Measurements from ENCODE around the gene TMC5. TPM values are rescaled to one million over a fixed set of nuclear protein-coding genes. Genes with fewer than 3 reads are reported as not detected.

The TMC5 gene
- total RNA-seq, 1 experiment from 2014 or later: 15.7 TPM

DNA sequence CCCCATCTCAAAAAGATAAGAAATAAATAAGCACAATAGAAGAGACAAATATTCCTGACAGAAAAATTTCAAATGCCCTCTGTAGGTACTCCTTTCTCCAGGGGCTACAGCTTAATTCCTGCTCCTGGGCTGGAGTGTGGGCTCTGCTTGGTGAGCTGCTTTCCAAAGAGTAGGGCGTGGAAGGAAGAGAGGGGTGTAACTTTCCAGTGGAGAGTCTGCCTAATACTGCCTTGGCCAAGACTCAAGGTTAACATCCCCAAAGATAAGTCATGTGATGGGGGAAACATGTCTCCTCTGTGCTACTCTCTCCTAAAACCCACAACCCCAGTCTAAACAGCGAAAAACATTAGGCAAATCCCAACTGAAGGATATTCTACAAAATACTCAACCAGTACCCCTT, 42.7 kb downstream of the TMC5 start:
- Histone ChIP-seq H2AFZ (ENCODE audit: low read depth, low read length, poor library complexity, severe bottlenecking) (no peak overlapping the region), H3K9me2 (ENCODE audit: insufficient read depth) (no peaks in the 10 kb centered on the region), H3K27me3 (ENCODE audit: insufficient read depth, low read length) (no peaks in the 10 kb centered on the region), H3K36me3 (ENCODE audit: control insufficient read depth in 1 of 2, insufficient read depth in 2 of 2, low read length in 2 of 2) (peaks cover 0 to 3% of the 10 kb centered on the region in 2 experiments; a peak in 1 of 4 replicates), H3K4me2 (ENCODE audit: low read length) (no peak overlapping the region), H4K20me1 (ENCODE audit: insufficient read depth) (no peaks in the 10 kb centered on the region), H3K79me2 (ENCODE audit: insufficient read depth, low read length) (no peaks in the 10 kb centered on the region), H3K9me3 (ENCODE audit: control insufficient read depth in 1 of 2, insufficient read depth in 1 of 2, low read depth in 1 of 2, low read length in 2 of 2) (no peaks in the 10 kb centered on the region), H3K4me1 (ENCODE audit: control insufficient read depth in 1 of 2, insufficient read depth in 2 of 2, low read length in 2 of 2) (peaks cover 0 to 8% of the 10 kb centered on the region in 2 experiments; a peak in 2 of 4 replicates), H3K9ac (ENCODE audit: low read length) (no peak overlapping the region), H3K4me3 (replicated peaks in 1 of 2; ENCODE audit: low read depth in 1 of 2, low read length in 2 of 2) (no peak overlapping the region), H3K27ac (ENCODE audit: low read depth, low read length) (no peak overlapping the region)
- no TSS peak for BruUV-seq (replicated peaks)
- ChIA-PET RAD21 (ENCODE audit: low non-redundant PET in 1 of 2, low total read pairs in 2 of 2, uncharacterized antibody in 2 of 2, unreplicated experiment in 2 of 2) (no interaction called here), POLR2A (no interaction called here), CTCF (interaction anchor here (1.1 kb wide), 1 partner anchor 44 kb away, joined by 3 read pairs; no protein-coding TSS in a partner anchor)
- DNase-seq (ENCODE audit: low read depth, low spot score) (no peak), ATAC-seq (no peak)
- TF ChIP-seq, protein P1, sequence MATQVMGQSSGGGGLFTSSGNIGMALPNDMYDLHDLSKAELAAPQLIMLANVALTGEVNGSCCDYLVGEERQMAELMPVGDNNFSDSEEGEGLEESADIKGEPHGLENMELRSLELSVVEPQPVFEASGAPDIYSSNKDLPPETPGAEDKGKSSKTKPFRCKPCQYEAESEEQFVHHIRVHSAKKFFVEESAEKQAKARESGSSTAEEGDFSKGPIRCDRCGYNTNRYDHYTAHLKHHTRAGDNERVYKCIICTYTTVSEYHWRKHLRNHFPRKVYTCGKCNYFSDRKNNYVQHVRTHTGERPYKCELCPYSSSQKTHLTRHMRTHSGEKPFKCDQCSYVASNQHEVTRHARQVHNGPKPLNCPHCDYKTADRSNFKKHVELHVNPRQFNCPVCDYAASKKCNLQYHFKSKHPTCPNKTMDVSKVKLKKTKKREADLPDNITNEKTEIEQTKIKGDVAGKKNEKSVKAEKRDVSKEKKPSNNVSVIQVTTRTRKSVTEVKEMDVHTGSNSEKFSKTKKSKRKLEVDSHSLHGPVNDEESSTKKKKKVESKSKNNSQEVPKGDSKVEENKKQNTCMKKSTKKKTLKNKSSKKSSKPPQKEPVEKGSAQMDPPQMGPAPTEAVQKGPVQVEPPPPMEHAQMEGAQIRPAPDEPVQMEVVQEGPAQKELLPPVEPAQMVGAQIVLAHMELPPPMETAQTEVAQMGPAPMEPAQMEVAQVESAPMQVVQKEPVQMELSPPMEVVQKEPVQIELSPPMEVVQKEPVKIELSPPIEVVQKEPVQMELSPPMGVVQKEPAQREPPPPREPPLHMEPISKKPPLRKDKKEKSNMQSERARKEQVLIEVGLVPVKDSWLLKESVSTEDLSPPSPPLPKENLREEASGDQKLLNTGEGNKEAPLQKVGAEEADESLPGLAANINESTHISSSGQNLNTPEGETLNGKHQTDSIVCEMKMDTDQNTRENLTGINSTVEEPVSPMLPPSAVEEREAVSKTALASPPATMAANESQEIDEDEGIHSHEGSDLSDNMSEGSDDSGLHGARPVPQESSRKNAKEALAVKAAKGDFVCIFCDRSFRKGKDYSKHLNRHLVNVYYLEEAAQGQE (IDR thresholded peaks at IDR 0.05; ENCODE audit: low read depth): no peak
- TF ChIP-seq, protein P2, sequence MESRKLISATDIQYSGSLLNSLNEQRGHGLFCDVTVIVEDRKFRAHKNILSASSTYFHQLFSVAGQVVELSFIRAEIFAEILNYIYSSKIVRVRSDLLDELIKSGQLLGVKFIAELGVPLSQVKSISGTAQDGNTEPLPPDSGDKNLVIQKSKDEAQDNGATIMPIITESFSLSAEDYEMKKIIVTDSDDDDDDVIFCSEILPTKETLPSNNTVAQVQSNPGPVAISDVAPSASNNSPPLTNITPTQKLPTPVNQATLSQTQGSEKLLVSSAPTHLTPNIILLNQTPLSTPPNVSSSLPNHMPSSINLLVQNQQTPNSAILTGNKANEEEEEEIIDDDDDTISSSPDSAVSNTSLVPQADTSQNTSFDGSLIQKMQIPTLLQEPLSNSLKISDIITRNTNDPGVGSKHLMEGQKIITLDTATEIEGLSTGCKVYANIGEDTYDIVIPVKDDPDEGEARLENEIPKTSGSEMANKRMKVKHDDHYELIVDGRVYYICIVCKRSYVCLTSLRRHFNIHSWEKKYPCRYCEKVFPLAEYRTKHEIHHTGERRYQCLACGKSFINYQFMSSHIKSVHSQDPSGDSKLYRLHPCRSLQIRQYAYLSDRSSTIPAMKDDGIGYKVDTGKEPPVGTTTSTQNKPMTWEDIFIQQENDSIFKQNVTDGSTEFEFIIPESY (IDR thresholded peaks at IDR 0.05; ENCODE audit: extremely low read depth, insufficient replicate concordance, low read length): no peak
- TF ChIP-seq JUND (IDR thresholded peaks at IDR 0.05): no peak
- TF ChIP-seq CBX3 (IDR thresholded peaks at IDR 0.05; ENCODE audit: low read depth): no peak
- TF ChIP-seq SP1 (IDR thresholded peaks at IDR 0.05; ENCODE audit: low read depth): no peak
- TF ChIP-seq EGR1 (IDR thresholded peaks at IDR 0.05; ENCODE audit: low read depth): no peak
- TF ChIP-seq POLR2A (IDR thresholded peaks at IDR 0.05; ENCODE audit: borderline replicate concordance, extremely low read depth, insufficient read depth, insufficient read length): no peak
- TF ChIP-seq, protein P3, sequence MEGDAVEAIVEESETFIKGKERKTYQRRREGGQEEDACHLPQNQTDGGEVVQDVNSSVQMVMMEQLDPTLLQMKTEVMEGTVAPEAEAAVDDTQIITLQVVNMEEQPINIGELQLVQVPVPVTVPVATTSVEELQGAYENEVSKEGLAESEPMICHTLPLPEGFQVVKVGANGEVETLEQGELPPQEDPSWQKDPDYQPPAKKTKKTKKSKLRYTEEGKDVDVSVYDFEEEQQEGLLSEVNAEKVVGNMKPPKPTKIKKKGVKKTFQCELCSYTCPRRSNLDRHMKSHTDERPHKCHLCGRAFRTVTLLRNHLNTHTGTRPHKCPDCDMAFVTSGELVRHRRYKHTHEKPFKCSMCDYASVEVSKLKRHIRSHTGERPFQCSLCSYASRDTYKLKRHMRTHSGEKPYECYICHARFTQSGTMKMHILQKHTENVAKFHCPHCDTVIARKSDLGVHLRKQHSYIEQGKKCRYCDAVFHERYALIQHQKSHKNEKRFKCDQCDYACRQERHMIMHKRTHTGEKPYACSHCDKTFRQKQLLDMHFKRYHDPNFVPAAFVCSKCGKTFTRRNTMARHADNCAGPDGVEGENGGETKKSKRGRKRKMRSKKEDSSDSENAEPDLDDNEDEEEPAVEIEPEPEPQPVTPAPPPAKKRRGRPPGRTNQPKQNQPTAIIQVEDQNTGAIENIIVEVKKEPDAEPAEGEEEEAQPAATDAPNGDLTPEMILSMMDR (IDR thresholded peaks at IDR 0.05 in 2 of 3, conservative IDR thresholded peaks at IDR 0.05 in 1 of 3; ENCODE audit: borderline replicate concordance in 1 of 3, insufficient read depth in 1 of 3, low read depth in 2 of 3, low read length in 2 of 3): no peak
- TF ChIP-seq YY1 (IDR thresholded peaks at IDR 0.05; ENCODE audit: extremely low read depth, insufficient replicate concordance, low read depth, low read length): no peak
- no peak for TF ChIP-seq SIN3A (IDR thresholded peaks at IDR 0.05; ENCODE audit: low read depth)
- TF ChIP-seq SRF (IDR thresholded peaks at IDR 0.05; ENCODE audit: low read depth): no peak
- TF ChIP-seq EZH2 (IDR thresholded peaks at IDR 0.05): no peak
- TF ChIP-seq ZNF274 (IDR thresholded peaks at IDR 0.05; ENCODE audit: low read depth, low read length): no peak
- intact Hi-C loops (cut with micrococcal nuclease): no loop called here
